WTC11 (cell line): ENCODE results near the gene KRT36. TPM values are rescaled to one million over a fixed set of nuclear protein-coding genes. Genes with fewer than 3 reads are reported as not detected.

Source experiments
- AFF4 ChIP-seq: sonication (generic); formaldehyde crosslinking; IDR thresholded peaks from 2 replicates; pipeline ENCODE4 v1.8.1; 2023; ENCODE audit warnings: mild to moderate bottlenecking, missing genetic modification reagents, borderline replicate concordance
- ATF3 ChIP-seq: sonication (generic); formaldehyde crosslinking; conservative IDR thresholded peaks from 2 replicates; pipeline ENCODE4 v1.8.1; 2022; ENCODE audit warnings: mild to moderate bottlenecking, missing genetic modification reagents
- ATF6 ChIP-seq: sonication (generic); formaldehyde crosslinking; IDR thresholded peaks from 2 replicates; pipeline ENCODE4 v1.8.1; 2023; ENCODE audit warnings: mild to moderate bottlenecking, missing genetic modification reagents
- CREM ChIP-seq: sonication (generic); formaldehyde crosslinking; IDR thresholded peaks from 2 replicates; pipeline ENCODE4 v1.8.1; 2022; ENCODE audit warnings: mild to moderate bottlenecking, missing genetic modification reagents, moderate library complexity
- CTCF ChIP-seq: fragments of 200-600 bp; IDR thresholded peaks from 2 replicates; pipeline ENCODE4 v1.8.0; 2022; ENCODE audit warnings: antibody characterized with exemption
- ELF4 ChIP-seq: sonication (generic); formaldehyde crosslinking; IDR thresholded peaks from 2 replicates; pipeline ENCODE4 v1.8.1; 2022; ENCODE audit warnings: low read depth, mild to moderate bottlenecking, moderate library complexity, missing genetic modification reagents
- ERG ChIP-seq: fragments of 250-450 bp; sonication (Bioruptor Pico); IDR thresholded peaks from 2 replicates; pipeline ENCODE4 v1.8.0; 2021; ENCODE audit warnings: mild to moderate bottlenecking
- FOXP4 ChIP-seq: sonication (generic); formaldehyde crosslinking; IDR thresholded peaks from 2 replicates; pipeline ENCODE4 v1.8.0; 2022; ENCODE audit warnings: mild to moderate bottlenecking, missing genetic modification reagents
- GRHL2 ChIP-seq: fragments of 250-450 bp; sonication (Bioruptor Pico); IDR thresholded peaks from 2 replicates; pipeline ENCODE4 v1.8.0; 2022; ENCODE audit warnings: mild to moderate bottlenecking, moderate library complexity; ENCODE audit not compliant: insufficient replicate concordance, severe bottlenecking
- IRF1 ChIP-seq: sonication (generic); formaldehyde crosslinking; IDR thresholded peaks from 2 replicates; pipeline ENCODE4 v1.8.0; 2023; ENCODE audit warnings: missing genetic modification reagents
- IRF2 ChIP-seq: sonication (generic); formaldehyde crosslinking; IDR thresholded peaks from 2 replicates; pipeline ENCODE4 v1.8.0; 2022; ENCODE audit warnings: low read depth, missing genetic modification reagents, borderline replicate concordance
- JAZF1 ChIP-seq: fragments of 250-450 bp; sonication (Bioruptor Pico); IDR thresholded peaks from 2 replicates; pipeline ENCODE4 v1.9.0; 2021; ENCODE audit warnings: moderate library complexity, mild to moderate bottlenecking, inconsistent platforms
- MXD4 ChIP-seq: fragments of 250-450 bp; sonication (Bioruptor Pico); IDR thresholded peaks from 2 replicates; pipeline ENCODE4 v1.8.0; 2021; ENCODE audit warnings: mild to moderate bottlenecking, moderate library complexity, borderline replicate concordance
- PRRX2 ChIP-seq: fragments of 250-450 bp; sonication (Bioruptor Pico); IDR thresholded peaks from 2 replicates; pipeline ENCODE4 v1.8.0; 2021; ENCODE audit warnings: mild to moderate bottlenecking
- RORB ChIP-seq: fragments of 250-450 bp; sonication (Bioruptor Pico); IDR thresholded peaks from 2 replicates; pipeline ENCODE4 v1.9.0; 2021; ENCODE audit warnings: mild to moderate bottlenecking
- SMAD4 ChIP-seq: sonication (generic); formaldehyde crosslinking; IDR thresholded peaks from 2 replicates; pipeline ENCODE4 v1.8.0; 2022; ENCODE audit warnings: mild to moderate bottlenecking, missing genetic modification reagents
- SOX15 ChIP-seq: fragments of 250-450 bp; sonication (Bioruptor Pico); IDR thresholded peaks from 2 replicates; pipeline ENCODE4 v1.9.0; 2021; ENCODE audit warnings: mild to moderate bottlenecking
- ZMAT4 ChIP-seq: fragments of 250-450 bp; sonication (Bioruptor Pico); IDR thresholded peaks from 2 replicates; pipeline ENCODE4 v1.9.0; 2021; ENCODE audit warnings: mild to moderate bottlenecking
- ZNF263 ChIP-seq: sonication (generic); formaldehyde crosslinking; IDR thresholded peaks from 2 replicates; pipeline ENCODE4 v1.8.1; 2022; ENCODE audit warnings: low read depth, mild to moderate bottlenecking, moderate library complexity, missing genetic modification reagents
- ZNF416 ChIP-seq: fragments of 250-450 bp; sonication (Bioruptor Pico); IDR thresholded peaks from 2 replicates; pipeline ENCODE4 v1.9.0; 2021; ENCODE audit warnings: mild to moderate bottlenecking, inconsistent platforms
- ZSCAN18 ChIP-seq: fragments of 250-450 bp; sonication (Bioruptor Pico); IDR thresholded peaks from 2 replicates; pipeline ENCODE4 v2.1.2; 2022; ENCODE audit warnings: mild to moderate bottlenecking, moderate library complexity
- total RNA-seq: library from RNA; stranded (reverse); gene quantifications from 3 replicates; pipeline ENCODE4 v1.2.3, GENCODE V29; 2021

KRT36 gene
- total RNA-seq, 1 experiment from 2014 or later, result not detected

- TF ChIP-seq ATF6 (CRISPR knock-in tag) (no peak), SOX15 (CRISPR knock-in tag) (no peak), ATF3 (CRISPR knock-in tag) (no peak), IRF1 (CRISPR knock-in tag) (peak; percentile 80), CREM (CRISPR knock-in tag) (no peak), ELF4 (CRISPR knock-in tag) (no peak), PRRX2 (CRISPR knock-in tag) (no peak), RORB (no peak), SMAD4 (no peak), ZMAT4 (CRISPR knock-in tag) (no peak), GRHL2 (no peak), ERG (CRISPR knock-in tag) (no peak), MXD4 (no peak), ZNF263 (CRISPR knock-in tag) (no peak), IRF2 (CRISPR knock-in tag) (no peak), ZSCAN18 (no peak), JAZF1 (CRISPR knock-in tag) (no peak), FOXP4 (CRISPR knock-in tag) (no peak), AFF4 (no peak), ZNF416 (CRISPR knock-in tag) (no peak), CTCF (no peak)
Measured at GRCh38 chr17:41527063-41528023, 37.6 kb upstream of the KRT36 start (continued).
